HG03139 (cell line): ENCODE results near the gene CLP1.
"Not testable (repeated sequence)": the region's sequence is repeated elsewhere in the genome, so short reads cannot be mapped to it uniquely, and the experiment has no call there.

Source experiments
- ATAC-seq: cut with Tn5 transposase; IDR thresholded peaks from one replicate; pipeline ENCODE4 v1.9.1; 2021; ENCODE audit not compliant: unreplicated experiment

Gene CLP1

GRCh38 chr11:57640068-57640800, 17.3 kb upstream of the CLP1 start:
- no peak for ATAC-seq

GRCh38 chr11:57641011-57641807, 16.4 kb upstream of the CLP1 start:
- ATAC-seq: no peak

GRCh38 chr11:57643802-57644201, 13.8 kb upstream of the CLP1 start:
- no peak for ATAC-seq

GRCh38 chr11:57644748-57645688, 12.5 kb upstream of the CLP1 start:
- no peak for ATAC-seq

GRCh38 chr11:57645689-57646085, 11.9 kb upstream of the CLP1 start:
- no peak for ATAC-seq

- ATAC-seq: no peak
Measured at GRCh38 chr11:57646194-57646798, 11.3 kb upstream of the CLP1 start.

DNA sequence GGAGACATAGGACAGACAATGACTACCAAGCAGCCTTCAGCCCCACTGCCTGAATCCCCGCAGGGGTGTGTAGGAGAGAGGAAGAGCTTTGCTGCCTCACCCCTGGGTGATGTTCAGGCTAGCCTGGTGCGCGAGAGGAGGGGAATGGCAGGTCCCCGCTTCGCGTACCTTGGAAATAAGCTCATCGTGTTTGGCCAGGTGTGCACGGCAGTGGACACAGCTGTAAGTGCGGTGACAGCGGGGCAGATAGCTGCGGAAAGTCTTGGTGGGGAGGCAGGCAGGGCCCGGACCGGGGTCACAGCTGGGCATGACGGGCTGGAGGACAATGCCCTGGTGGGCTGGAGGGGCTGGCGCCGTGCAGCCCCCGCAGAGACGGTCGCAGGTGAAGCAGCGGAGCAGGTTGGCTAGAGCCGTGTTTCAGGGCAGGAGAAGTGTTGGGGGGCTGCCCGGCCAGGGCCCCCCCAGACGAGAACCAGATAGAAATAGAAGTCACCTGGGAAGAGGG, 10.7 kb upstream of the CLP1 start:
- ATAC-seq: no peak

- no peak for ATAC-seq
Measured at GRCh38 chr11:57647372-57647771, 10.2 kb upstream of the CLP1 start.

DNA sequence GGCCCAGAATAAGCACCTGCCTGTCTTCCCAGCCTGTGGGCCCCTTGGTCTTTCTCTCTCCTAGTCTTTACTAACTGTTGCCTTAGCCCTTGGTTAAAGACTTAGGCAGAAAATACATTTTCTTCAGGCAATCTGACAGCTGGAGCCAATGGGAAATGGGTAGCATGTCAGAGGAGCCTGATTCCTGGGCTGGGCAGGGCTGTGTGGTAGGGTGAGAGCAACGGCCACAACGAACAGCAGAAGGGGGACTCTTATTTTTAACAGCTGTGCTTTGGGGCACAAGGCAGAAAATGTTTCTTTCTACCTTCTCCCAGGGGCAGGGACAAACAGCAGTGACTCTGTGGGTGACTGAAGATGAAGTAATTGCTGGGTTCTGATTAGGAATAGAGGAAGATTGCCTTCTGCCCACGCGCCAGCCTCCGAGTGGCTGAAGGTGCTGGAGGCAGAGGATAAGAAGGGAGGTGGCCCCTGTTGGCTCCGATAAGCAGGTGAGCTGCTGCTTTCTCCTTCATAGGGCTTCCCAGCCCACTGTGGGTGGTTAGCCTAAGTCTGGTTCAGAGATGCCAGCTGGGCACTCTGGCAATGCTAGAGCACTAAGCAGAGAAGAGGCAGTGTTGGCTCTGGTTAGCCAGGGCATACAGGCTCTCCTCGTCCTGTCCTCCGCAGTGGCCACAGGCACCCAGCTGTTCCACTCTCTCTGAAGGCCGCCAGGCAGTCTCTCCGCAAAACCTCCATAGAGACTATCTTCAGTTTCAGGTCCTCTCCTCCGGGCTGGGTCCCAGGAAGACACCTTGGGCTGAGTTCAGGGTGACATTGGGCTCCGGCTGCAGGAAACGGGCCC, 9.4 kb upstream of the CLP1 start:
- no peak for ATAC-seq

- ATAC-seq: no peak
Measured at GRCh38 chr11:57648801-57649735, 8.5 kb upstream of the CLP1 start.

- ATAC-seq: no peak
Measured at GRCh38 chr11:57649826-57650738, 7.5 kb upstream of the CLP1 start, which contains the start of gene YPEL4. YPEL4 (minus strand) TSS chr11:57649912; CDS start chr11:57647107, 2,805 bp downstream.

GRCh38 chr11:57650739-57651090, 6.8 kb upstream of the CLP1 start:
- no peak for ATAC-seq

GRCh38 chr11:57651408-57651807, 6.2 kb upstream of the CLP1 start:
- ATAC-seq: no peak

DNA sequence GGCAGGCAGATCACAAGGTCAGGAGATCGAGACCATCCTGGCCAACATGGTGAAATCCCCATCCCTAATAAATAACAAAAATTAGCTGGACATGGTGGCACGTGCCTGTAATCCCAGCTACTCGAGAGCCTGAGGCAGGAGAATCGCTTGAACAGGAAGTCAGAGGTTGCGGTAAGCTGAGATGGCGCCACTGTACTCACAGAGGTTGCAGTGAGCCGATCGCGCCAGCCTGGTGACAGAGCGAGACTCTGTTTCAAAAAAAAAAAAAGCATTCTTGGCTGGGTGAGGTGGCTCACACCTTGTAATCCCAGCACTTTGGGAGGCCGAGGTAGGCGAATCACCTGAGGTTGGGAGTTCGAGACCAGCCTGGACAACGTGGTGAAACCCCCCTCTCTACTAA, 5.3 kb upstream of the CLP1 start:
- not testable (repeated sequence) for ATAC-seq

DNA sequence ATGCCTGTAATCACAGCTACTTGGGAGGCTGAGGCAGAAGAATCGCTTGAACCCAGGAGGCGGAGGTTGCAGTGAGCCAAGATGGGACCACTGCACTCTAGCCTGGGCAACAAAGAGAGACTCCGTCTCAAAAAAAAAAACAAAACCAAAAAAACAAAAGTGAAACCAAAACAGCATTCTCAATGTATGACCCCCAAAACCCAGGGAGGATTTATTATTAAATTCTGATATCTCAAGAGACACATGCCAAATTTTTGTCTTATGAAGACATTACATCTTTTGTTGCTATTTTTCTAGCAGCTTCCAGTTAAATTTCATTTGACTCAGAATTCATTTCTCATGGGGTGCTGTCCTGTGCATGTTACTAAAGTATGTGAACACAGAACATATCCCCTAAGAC, 4.9 kb upstream of the CLP1 start:
- ATAC-seq: no peak

DNA sequence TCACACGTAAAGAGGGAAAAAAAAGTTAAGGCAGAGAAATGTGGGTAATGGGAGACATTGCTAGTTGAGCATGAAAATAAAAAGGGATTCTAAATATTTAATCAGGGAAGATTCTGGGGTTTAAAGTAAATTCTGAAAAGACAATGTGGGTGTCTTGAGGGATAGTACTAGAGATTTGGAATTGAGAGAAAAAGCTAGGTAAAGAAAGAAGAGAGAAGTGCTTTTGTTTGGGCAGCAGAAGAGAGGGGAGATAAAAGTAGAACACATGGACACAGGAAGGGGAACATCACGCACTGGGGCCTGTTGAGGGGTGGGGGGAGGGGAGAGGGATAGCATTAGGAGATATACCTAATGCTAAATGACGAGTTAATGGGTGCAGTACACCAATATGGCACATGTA, 4.4 kb upstream of the CLP1 start:
- ATAC-seq: no peak

DNA sequence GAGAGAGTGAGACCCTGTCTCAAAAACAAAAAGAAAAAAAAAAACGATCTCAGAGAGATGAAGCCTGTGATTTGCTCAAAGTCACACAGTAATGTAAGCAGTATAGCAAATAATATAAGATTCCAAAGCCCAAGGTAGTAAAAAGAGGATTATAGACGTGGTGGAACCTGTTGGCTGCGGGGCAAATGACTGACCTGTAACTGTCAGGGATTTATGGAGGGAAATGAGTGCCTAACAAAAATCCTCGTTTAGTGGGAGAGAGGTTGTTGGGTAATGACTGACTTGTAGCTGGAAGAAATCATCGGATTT, 723 bp upstream of the CLP1 start:
- ATAC-seq: no peak

DNA sequence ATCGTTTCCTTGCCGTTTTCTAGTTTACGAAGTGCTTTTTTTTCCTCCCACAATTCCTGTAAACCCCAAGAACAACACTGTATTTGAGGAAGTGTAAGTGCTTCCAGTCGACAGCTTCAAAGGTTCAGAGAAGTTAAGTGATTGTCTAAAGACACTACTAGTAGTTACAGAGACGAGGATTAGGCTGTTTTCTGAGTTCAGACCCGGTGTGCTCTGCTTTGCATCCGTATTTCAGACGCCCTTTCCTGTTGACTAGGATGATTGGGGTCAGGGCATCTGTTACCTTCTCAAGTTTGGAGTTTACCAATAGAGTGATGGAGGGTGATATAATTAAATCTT, 430 bp downstream of the CLP1 start:
- ATAC-seq: no peak
